GM18858 (cell line): ENCODE measurements around the gene JMJD8.
"Not testable (repeated sequence)": the region's sequence is repeated elsewhere in the genome, so short reads cannot be mapped to it uniquely, and the experiment has no call there.

ENCODE experiments used
- ATAC-seq: cut with Tn5 transposase; IDR thresholded peaks from one replicate; pipeline ENCODE4 v1.9.1; 2021; ENCODE audit not compliant: unreplicated experiment

JMJD8 gene

GRCh38 chr16:693766-694165 lies 9.6 kb upstream of the JMJD8 start:
- no peak for ATAC-seq

- no peak for ATAC-seq
Observed at GRCh38 chr16:693364-693763, 9.2 kb upstream of the JMJD8 start.

- ATAC-seq: no peak
Observed at GRCh38 chr16:692356-693108, 8.4 kb upstream of the JMJD8 start.

GRCh38 chr16:691242-691641 lies 7.1 kb upstream of the JMJD8 start:
- not testable (repeated sequence) for ATAC-seq

GRCh38 chr16:689175-689897 lies 5.2 kb upstream of the JMJD8 start:
- ATAC-seq: no peak

- ATAC-seq: no peak
Observed at GRCh38 chr16:687499-687898, 3.4 kb upstream of the JMJD8 start.

GRCh38 chr16:686459-687260 lies 2.5 kb upstream of the JMJD8 start:
- ATAC-seq: no peak

- no peak for ATAC-seq
Observed at GRCh38 chr16:685967-686366, 1.8 kb upstream of the JMJD8 start.

GRCh38 chr16:684961-685696 lies 995 bp upstream of the JMJD8 start:
- no peak for ATAC-seq

- ATAC-seq: peak; percentile 0
Observed at GRCh38 chr16:683396-684070, 601 bp downstream of the JMJD8 start.

- no peak for ATAC-seq
Observed at GRCh38 chr16:682493-683395, 1.4 kb downstream of the JMJD8 start.

GRCh38 chr16:681746-682427 lies 2.2 kb downstream of the JMJD8 start:
- no peak for ATAC-seq

GRCh38 chr16:680967-681745 lies 3.0 kb downstream of the JMJD8 start:
- no peak for ATAC-seq

- no peak for ATAC-seq
Observed at GRCh38 chr16:680625-680945, 3.5 kb downstream of the JMJD8 start.

- ATAC-seq: no peak
Observed at GRCh38 chr16:679814-680624, 4.1 kb downstream of the JMJD8 start, which contains the start of gene STUB1. TSS of gene STUB1 (plus strand) at chr16:680410. CDS start at chr16:680526, 116 bp downstream.

- ATAC-seq: no peak
Observed at GRCh38 chr16:678858-679813, 5.0 kb downstream of the JMJD8 start.
